IgD-negative memory B cell (primary cell): ENCODE results near the gene DNAJC17. TPM values are rescaled to one million over a fixed set of nuclear protein-coding genes. Genes with fewer than 3 reads are reported as not detected.

Source experiments
- H3K27ac Mint-ChIP-seq, 3 donors: one replicate each; pipeline ENCODE4 v1.8.0; 2020 to 2022; ENCODE audit warnings: mild to moderate bottlenecking in 3 of 3, mixed read lengths in 3 of 3, moderate library complexity in 1 of 3
- H3K27me3 Mint-ChIP-seq: one replicate; pipeline ENCODE4 v1.8.0; 2021; ENCODE audit warnings: mixed read lengths
- H3K36me3 Mint-ChIP-seq: one replicate; pipeline ENCODE4 v1.8.0; 2020; ENCODE audit warnings: mild to moderate bottlenecking, mixed read lengths
- H3K4me1 Mint-ChIP-seq, 3 donors: one replicate each; pipeline ENCODE4 v1.8.0; 2020 to 2022; ENCODE audit warnings: mixed read lengths in 3 of 3, mild to moderate bottlenecking in 1 of 3
- H3K4me3 Mint-ChIP-seq, 4 donors: one replicate each; pipeline ENCODE4 v1.8.0; 2020 to 2022; ENCODE audit warnings: mild to moderate bottlenecking in 4 of 4, mixed read lengths in 4 of 4, moderate library complexity in 3 of 4
- H3K9me3 Mint-ChIP-seq, 3 donors: one replicate each; pipeline ENCODE4 v1.8.0; 2020 to 2021; ENCODE audit warnings: mixed read lengths in 3 of 3, mild to moderate bottlenecking in 1 of 3
- polyA plus RNA-seq: library from polyadenylated mRNA; unstranded; fragments of 300-500 nt; fragmentation: Illumina TruSeq; gene quantifications from one replicate; pipeline ENCODE4 v1.2.3, GENCODE V29; 2021

Gene DNAJC17
- polyA plus RNA-seq, 1 donor from 2014 or later = 34.0 TPM

GRCh38 chr15:40790718-40791117, 16.6 kb downstream of the DNAJC17 start:
- Mint-ChIP-seq H3K4me1 (peaks cover 6 to 12% (median 9%) of the 10 kb centered on the region in 3 donors), H3K27ac (peak overlapping the region in 1 of 3 donors; percentile 43), H3K27me3 (no peaks in the 10 kb centered on the region), H3K4me3 (no peak overlapping the region), H3K9me3 (no peaks in the 10 kb centered on the region), H3K36me3 (peaks cover 2% of the 10 kb centered on the region)

- Mint-ChIP-seq H3K9me3 (no peaks in the 10 kb centered on the region), H3K27ac (no peak overlapping the region), H3K27me3 (no peaks in the 10 kb centered on the region), H3K4me1 (peaks cover 6 to 12% (median 8%) of the 10 kb centered on the region in 3 donors), H3K36me3 (peaks cover 2% of the 10 kb centered on the region), H3K4me3 (no peak overlapping the region)
Observed at GRCh38 chr15:40789999-40790398, 17.3 kb downstream of the DNAJC17 start.

GRCh38 chr15:40789119-40789518, 18.2 kb downstream of the DNAJC17 start:
- H3K27me3 Mint-ChIP-seq = no peaks in the 10 kb centered on the region
- no peak overlapping the region for H3K4me3 Mint-ChIP-seq
- peak overlapping the region in 1 of 3 donors; percentile 56 for H3K27ac Mint-ChIP-seq
- peaks cover 6 to 12% (median 8%) of the 10 kb centered on the region in 3 donors for H3K4me1 Mint-ChIP-seq
- H3K9me3 Mint-ChIP-seq = no peaks in the 10 kb centered on the region
- peaks cover 2% of the 10 kb centered on the region for H3K36me3 Mint-ChIP-seq

- no peaks in the 10 kb centered on the region for H3K27me3 Mint-ChIP-seq
- H3K36me3 Mint-ChIP-seq = no peaks in the 10 kb centered on the region
- H3K4me3 Mint-ChIP-seq = no peak overlapping the region
- peak overlapping the region in 1 of 3 donors; percentile 41 for H3K27ac Mint-ChIP-seq
- H3K4me1 Mint-ChIP-seq = peaks cover 6 to 10% (median 7%) of the 10 kb centered on the region in 3 donors
- H3K9me3 Mint-ChIP-seq = no peaks in the 10 kb centered on the region
Observed at GRCh38 chr15:40787991-40788390, 19.3 kb downstream of the DNAJC17 start.

- H3K27ac Mint-ChIP-seq = peak overlapping the region in 1 of 3 donors; percentile 41
- no peaks in the 10 kb centered on the region for H3K9me3 Mint-ChIP-seq
- H3K36me3 Mint-ChIP-seq = no peaks in the 10 kb centered on the region
- no peak overlapping the region for H3K4me3 Mint-ChIP-seq
- peaks cover 9 to 12% (median 9%) of the 10 kb centered on the region in 3 donors for H3K4me1 Mint-ChIP-seq
- no peaks in the 10 kb centered on the region for H3K27me3 Mint-ChIP-seq
Observed at GRCh38 chr15:40787344-40787841, 19.9 kb downstream of the DNAJC17 start.

GRCh38 chr15:40785814-40786213, 21.5 kb downstream of the DNAJC17 start:
- Mint-ChIP-seq H3K36me3 (no peaks in the 10 kb centered on the region), H3K4me3 (no peak overlapping the region), H3K27ac (peak overlapping the region in 1 of 3 donors; percentile 41), H3K9me3 (no peaks in the 10 kb centered on the region), H3K27me3 (no peaks in the 10 kb centered on the region), H3K4me1 (peaks cover 4 to 12% (median 7%) of the 10 kb centered on the region in 3 donors)

GRCh38 chr15:40785164-40785563, 22.1 kb downstream of the DNAJC17 start:
- H3K36me3 Mint-ChIP-seq = no peaks in the 10 kb centered on the region
- H3K4me1 Mint-ChIP-seq = peaks cover 4 to 12% (median 7%) of the 10 kb centered on the region in 3 donors
- H3K9me3 Mint-ChIP-seq = no peaks in the 10 kb centered on the region
- no peaks in the 10 kb centered on the region for H3K27me3 Mint-ChIP-seq
- H3K4me3 Mint-ChIP-seq = no peak overlapping the region
- H3K27ac Mint-ChIP-seq = peak overlapping the region in 1 of 3 donors; percentile 41

GRCh38 chr15:40782609-40783227, 24.6 kb downstream of the DNAJC17 start:
- no peaks in the 10 kb centered on the region for H3K27me3 Mint-ChIP-seq
- no peaks in the 10 kb centered on the region for H3K9me3 Mint-ChIP-seq
- peaks cover 4 to 7% (median 6%) of the 10 kb centered on the region in 3 donors for H3K4me1 Mint-ChIP-seq
- H3K27ac Mint-ChIP-seq = peak overlapping the region in 1 of 3 donors; percentile 25
- no peaks in the 10 kb centered on the region for H3K36me3 Mint-ChIP-seq
- H3K4me3 Mint-ChIP-seq = no peak overlapping the region

GRCh38 chr15:40776537-40777141, 30.6 kb downstream of the DNAJC17 start:
- no peaks in the 10 kb centered on the region for H3K27me3 Mint-ChIP-seq
- H3K9me3 Mint-ChIP-seq = no peaks in the 10 kb centered on the region
- no peak overlapping the region for H3K27ac Mint-ChIP-seq
- no peaks in the 10 kb centered on the region for H3K4me1 Mint-ChIP-seq
- H3K36me3 Mint-ChIP-seq = no peaks in the 10 kb centered on the region
- H3K4me3 Mint-ChIP-seq = no peak overlapping the region

GRCh38 chr15:40775740-40776536, 31.3 kb downstream of the DNAJC17 start:
- H3K27me3 Mint-ChIP-seq = no peaks in the 10 kb centered on the region
- no peaks in the 10 kb centered on the region for H3K4me1 Mint-ChIP-seq
- H3K27ac Mint-ChIP-seq = no peak overlapping the region
- no peaks in the 10 kb centered on the region for H3K9me3 Mint-ChIP-seq
- H3K4me3 Mint-ChIP-seq = no peak overlapping the region
- no peaks in the 10 kb centered on the region for H3K36me3 Mint-ChIP-seq

GRCh38 chr15:40775007-40775406, 32.3 kb downstream of the DNAJC17 start:
- Mint-ChIP-seq H3K27me3 (no peaks in the 10 kb centered on the region), H3K27ac (no peak overlapping the region), H3K4me1 (peaks cover 1 to 3% (median 2%) of the 10 kb centered on the region in 3 donors), H3K9me3 (no peaks in the 10 kb centered on the region), H3K36me3 (no peaks in the 10 kb centered on the region), H3K4me3 (peak overlapping the region in 1 of 4 donors; percentile 28)

GRCh38 chr15:40773902-40774301, 33.4 kb downstream of the DNAJC17 start:
- no peak overlapping the region for H3K4me3 Mint-ChIP-seq
- no peaks in the 10 kb centered on the region for H3K36me3 Mint-ChIP-seq
- peaks cover 9 to 14% (median 13%) of the 10 kb centered on the region in 3 donors for H3K4me1 Mint-ChIP-seq
- H3K27ac Mint-ChIP-seq = no peak overlapping the region
- H3K27me3 Mint-ChIP-seq = no peaks in the 10 kb centered on the region
- H3K9me3 Mint-ChIP-seq = no peaks in the 10 kb centered on the region

- Mint-ChIP-seq H3K27ac (no peak overlapping the region), H3K9me3 (no peaks in the 10 kb centered on the region), H3K4me3 (no peak overlapping the region), H3K36me3 (no peaks in the 10 kb centered on the region), H3K4me1 (peaks cover 12 to 18% (median 16%) of the 10 kb centered on the region in 3 donors), H3K27me3 (no peaks in the 10 kb centered on the region)
Observed at GRCh38 chr15:40773496-40773895, 33.8 kb downstream of the DNAJC17 start.

GRCh38 chr15:40772014-40772413, 35.3 kb downstream of the DNAJC17 start:
- Mint-ChIP-seq H3K27ac (no peak overlapping the region), H3K4me3 (peak overlapping the region in 1 of 4 donors; percentile 2), H3K27me3 (no peaks in the 10 kb centered on the region), H3K4me1 (peaks cover 12 to 20% (median 19%) of the 10 kb centered on the region in 3 donors), H3K36me3 (no peaks in the 10 kb centered on the region), H3K9me3 (no peaks in the 10 kb centered on the region)

- H3K27ac Mint-ChIP-seq = peak overlapping the region in 1 of 3 donors; percentile 76
- H3K9me3 Mint-ChIP-seq = no peaks in the 10 kb centered on the region
- H3K4me1 Mint-ChIP-seq = peaks cover 12 to 20% (median 19%) of the 10 kb centered on the region in 3 donors
- no peaks in the 10 kb centered on the region for H3K27me3 Mint-ChIP-seq
- no peaks in the 10 kb centered on the region for H3K36me3 Mint-ChIP-seq
- no peak overlapping the region for H3K4me3 Mint-ChIP-seq
Observed at GRCh38 chr15:40771242-40771641, 36.0 kb downstream of the DNAJC17 start.
